HG03280 (cell line): ENCODE measurements around the gene ZNF335.
A peak's percentile ranks its signal among the peaks of the same experiment; 100 is the strongest.
"Not testable (repeated sequence)": the region's sequence is repeated elsewhere in the genome, so short reads cannot be mapped to it uniquely, and the experiment has no call there.

Experiments
- ATAC-seq: cut with Tn5 transposase; IDR thresholded peaks from one replicate; pipeline ENCODE4 v1.9.1; 2021; ENCODE audit warnings: mild to moderate bottlenecking, moderate library complexity; ENCODE audit not compliant: unreplicated experiment

ZNF335 gene

DNA sequence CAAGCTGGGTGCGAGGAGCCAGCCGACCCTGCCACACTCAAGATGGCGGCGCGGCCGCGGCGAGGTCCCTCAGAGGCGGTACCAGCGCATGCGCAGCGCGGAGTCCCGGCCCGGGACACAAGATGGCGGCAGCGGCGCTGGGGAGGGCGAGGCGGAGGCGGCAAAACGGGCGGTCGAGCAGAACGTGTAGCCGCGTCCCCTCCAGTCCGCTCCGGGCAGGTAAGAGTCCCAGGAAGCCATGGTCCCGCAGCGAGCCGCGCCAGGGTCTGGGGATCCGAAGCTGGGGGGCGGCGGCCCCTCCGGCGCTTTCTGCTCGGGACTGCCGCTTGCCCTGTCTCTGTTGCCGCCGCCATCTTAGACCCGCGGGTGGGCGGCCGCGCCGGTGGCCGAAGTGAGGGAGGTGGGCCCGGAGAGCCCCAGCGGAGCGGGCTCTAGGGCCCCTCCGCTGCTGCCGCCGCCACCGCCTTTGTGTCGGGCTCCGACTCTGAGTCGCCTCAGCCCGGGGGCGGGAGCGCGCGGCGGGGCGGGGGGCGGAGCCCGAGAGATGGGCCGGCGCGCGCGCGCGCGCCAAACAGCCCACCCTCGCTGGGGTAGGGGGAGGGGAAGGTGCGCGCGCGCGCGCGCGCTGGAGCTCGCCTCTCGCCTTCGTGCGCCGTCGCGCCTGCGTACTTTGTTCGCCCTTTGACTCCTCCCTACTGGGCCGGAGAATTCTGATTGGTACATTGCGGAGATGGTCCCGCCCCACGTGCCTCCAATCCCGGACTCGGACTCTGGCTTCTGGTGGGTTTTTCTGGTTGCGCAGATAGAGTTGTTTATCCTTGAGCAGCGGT lies 37.2 kb downstream of the ZNF335 start, which contains the start of gene PCIF1:
Gene PCIF1, plus strand, starts transcription at position 98 of the 830 bp plus-strand sequence. CDS start 4,317 bp downstream, outside the sequence.
- ATAC-seq, result peak; percentile 81

DNA sequence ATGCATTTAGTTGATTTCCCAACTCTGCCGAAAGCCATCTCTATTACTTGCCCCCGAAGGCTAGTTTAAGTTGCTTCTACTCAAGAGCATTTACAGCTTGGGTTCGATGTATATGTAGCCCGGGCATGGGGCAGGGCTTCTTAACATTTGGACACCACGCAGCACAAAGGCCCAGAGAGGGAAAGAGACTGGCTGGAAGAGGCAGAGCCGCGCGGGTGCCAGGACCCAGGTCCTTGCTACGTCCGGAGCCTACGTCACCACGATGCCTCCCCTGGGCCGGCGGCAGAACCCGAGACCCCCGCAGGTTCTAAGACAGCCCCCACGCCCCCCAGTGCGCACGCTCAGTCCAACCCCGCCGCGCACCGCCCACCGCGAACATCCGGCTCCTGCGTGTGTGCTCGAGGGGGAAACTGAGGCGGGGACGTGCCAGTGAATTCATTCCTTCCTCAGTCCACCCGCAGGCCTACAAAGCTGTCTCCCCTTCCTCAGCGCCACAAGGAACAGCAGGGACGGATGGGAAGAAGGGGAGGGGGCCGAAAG lies 37.9 kb downstream of the ZNF335 start:
- peak; percentile 1 for ATAC-seq

DNA sequence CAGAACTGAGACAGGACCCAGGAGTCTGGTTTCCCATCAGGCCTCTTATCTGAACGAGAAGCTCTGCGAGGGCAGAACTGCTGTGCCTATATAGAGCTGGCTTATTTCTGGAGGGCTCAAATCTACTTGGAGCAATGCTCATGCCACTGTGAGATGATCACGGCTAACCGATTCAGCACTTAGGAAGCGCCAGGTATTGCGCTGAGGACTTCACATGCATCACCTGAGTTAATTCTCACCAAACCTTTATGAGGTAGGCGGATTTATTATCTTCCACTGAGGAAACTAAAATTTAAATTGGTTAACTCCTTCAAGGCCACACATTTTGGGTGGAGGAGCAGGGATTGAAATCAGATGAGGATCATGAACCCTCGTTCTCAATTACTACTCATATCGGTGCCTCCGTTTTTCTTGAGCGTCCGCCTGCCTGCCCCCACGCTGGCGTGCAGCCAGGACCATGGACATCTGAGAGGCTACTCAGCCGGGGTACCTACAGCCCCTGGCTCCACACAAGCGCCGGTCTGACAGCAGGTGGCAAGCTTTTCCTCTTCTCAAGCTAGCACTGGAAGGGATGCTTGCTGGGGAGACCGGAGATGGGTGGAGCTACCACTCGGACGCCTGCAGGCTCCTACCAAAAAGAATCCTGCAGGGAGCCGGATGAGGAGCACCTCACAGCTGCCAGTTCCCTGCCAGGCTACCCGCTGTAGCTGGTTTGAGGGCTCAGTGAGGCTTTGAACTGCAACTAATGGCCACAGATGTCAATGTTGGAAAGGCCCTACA lies 38.5 kb downstream of the ZNF335 start:
- ATAC-seq, result no peak

DNA sequence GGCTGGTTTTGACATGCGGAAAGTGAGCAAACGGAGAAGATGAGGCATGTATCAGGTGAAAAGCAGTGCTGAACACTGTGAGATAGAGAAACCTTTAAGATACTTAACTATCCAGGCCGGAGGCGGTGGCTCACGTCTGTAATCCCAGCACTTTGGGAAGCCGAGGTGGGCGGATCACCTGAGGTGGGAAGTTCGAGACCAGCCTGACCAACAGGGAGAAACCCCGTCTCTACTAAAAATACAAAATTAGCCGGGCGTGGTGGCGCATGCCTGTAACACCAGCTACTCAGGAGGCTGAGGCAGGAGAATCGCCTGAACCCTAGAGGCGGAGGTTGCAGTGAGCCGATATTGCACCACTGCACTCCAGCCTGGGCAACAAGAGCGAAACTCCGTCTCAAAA lies 40.3 kb downstream of the ZNF335 start:
- not testable (repeated sequence) for ATAC-seq

DNA sequence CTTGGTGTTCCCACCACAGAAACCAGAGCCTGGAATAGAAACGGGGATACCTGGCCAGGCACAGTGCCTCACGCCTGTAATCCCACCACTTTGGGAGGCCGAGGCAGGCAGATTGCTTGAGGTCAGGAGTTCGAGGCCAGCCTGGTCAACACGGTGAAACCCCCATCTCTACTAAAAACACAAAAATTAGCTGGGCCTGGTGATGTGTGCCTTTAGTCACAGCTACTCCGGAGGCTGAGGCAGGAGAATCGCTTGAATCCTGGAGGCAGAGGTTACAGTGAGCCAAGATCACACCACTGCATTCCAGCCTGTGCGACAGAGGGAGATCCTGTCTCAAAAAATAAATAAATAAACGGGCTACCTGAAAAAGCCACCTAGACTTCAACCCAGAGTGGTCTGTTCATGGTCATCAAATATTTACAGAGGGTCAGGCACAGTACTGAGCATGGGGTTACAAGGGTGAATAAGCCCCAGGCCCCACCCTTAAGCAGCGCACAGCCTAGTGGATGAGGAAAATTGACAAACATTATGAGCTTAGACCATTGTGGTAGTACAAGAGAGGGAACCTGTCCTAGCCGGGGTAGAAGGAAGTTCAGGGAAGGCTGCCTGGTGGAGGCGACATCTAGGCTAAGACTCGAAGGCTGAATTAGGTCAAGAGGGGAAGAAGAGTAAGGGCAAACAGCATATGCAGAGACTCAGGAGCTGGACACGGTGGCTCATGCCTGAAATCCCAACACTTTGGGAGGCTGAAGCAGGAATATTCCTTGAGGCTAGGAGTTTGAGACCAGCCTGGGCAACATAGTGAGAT lies 44.7 kb downstream of the ZNF335 start:
- no peak for ATAC-seq

DNA sequence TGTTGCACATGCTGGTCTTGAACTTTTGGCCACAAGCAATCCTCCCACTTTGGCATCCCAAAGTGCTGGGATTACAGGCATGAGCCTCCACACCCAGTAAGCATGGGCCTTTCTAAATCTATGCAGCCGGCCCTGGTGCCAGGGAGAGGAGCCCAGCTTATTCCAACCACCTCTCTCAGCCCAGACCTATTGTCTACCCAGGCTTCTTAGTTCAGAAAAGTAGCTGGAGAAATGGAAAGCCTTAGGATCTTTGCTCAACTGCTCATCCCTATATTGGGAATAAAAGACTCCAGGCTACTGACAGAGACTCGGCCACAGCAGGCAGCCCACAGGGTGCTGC lies 45.3 kb downstream of the ZNF335 start:
- no peak for ATAC-seq

DNA sequence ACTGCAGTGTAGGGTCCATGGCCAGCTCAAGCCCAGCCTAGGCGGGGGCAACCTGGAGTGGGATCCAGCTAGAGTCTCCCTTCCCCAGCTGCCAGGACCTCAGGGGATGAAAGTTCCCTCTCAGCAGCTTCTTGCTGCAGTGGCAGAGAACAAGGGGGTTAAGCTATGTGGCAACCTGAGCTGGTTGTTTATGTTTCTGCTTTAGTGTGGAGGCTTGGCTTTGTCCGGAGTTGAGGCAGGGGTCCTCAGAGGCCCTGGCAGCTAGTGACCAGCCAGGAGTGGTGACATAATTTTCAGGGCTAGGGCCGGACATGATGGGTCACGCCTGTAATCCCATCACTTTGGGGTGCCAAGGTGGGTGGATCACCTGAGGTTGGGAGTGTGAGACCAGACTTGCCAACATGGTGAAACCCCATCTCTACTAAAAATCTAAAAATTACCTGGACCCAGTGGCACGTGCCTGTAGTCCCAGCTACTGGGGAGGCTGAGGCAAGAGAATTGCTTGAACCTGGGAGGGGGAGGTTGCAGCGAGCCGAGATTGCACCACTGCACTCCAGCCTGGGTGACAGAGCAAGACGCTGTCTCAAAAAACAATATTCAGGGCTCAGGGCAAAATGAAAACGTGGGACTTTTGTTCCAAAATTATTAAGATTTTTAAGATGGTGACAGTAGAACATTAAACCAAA lies 46.0 kb downstream of the ZNF335 start:
- no peak for ATAC-seq

DNA sequence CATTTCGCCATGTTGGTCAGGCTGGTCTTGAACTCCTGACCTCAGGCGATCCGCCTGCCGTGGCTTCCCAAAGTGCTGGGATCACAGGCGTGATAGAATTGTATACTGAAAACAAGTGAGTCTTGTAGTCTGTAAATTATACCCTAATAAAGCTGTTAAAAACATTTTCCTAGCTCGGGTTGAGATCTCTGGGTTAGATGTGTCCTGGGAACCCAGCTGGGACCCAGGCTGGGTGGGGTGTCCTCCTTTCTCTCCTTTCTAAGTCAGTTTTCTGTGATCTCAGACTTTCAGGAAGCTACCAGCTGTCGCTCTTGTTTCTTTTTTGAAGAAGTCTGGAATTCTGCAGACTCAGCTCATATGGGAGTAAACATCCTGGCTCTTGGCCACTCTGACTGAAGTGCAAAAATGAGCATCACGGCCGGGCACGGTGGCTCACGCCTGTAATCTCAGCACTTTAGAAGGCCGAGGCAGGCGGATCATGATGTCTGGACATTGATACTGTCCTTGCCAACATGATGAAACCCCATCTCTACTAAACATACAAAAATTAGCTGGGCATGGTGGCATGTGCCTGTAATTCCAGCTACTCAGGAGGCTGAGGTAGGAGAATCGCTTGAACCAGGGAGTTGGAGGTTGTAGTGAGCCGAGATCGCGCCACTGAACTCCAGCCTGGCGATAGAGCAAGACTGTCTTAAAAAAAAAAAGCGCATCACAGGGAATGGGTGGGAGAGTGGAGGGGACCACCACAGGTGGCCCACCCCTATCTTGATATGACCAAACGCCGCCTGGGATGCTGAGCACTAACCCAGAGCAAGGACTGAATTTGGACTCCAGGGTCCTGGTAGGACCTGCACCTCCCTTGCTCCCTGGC lies 47.4 kb downstream of the ZNF335 start:
- ATAC-seq, result no peak

DNA sequence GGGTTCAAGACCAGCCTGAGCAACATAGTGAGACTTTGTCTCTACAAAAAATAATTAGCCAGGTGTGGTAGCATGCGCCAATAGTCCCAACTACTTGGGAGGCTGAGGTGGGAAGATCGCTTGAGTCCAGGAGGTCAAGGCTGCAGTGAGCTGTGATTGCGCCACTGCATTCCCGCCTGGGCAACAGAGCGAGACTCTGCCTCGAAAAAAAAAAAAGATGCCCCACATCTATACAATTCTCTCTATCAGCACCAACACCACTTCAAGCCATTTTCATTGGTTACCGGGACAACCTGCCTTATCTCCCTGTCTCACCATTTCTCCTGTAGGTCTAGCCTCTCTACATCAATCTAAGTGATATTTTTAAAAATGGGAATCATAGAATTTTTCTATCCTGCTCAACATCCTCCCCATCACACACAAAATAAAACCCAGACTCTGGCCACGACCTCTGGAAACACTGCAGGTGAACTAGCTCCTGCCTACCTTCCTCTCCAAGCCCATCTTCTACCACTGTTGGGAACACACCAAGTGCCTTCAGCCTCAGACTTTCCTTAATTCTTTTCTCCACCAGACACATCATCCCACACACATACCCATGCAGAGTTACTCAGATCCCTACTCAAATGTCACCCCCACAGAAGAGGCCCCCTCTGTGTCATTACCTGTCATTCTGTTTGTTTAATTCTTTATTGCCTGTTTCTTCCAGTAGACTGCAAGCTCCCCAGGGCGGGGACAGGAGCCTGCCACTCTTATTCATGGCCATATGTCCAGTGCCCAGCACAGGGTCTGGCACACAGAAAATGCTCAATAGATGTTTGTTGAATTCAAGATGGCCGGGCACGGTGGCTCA lies 50.4 kb downstream of the ZNF335 start:
- no peak for ATAC-seq

DNA sequence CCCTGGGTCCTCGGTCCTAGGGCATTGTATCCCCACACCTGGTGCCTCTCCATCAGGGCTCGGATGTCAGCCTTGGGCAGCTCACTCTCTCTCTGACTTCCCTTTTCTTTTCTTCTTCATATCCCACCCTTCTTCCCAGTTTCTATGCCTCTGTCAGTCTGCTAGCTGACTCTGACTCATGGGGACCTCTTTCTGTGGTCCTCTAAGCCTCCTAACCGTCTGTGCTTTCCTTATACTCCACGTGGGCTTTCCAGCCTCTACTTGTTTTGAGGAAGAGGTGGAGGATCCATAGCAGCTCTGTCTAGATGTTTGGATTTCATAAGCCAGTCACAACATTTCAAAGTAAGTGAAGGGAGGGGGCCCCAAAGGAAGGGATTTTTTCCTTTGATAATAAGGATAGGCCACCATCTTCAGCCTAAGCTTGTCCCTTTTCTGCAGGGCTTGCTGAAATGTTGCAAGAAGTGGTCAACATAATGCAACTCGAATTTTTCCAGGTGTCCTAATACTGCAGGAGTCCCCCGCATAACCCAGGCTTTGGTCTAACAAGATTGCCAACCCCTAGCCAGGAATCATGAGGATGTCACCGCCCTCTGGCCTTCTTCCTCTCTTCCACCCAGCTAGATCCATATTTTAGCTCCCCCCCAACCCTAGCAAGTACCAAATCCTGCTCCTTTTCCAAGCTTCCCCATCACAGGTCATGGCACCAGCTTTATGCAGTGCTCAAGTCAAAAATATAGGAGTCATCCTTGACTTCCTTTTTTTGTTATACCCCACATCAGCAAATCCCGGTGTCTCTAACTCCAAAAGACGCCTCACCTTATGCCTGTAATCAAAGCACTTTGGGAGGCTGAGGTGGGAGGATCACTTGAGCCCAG lies 51.3 kb downstream of the ZNF335 start:
- no peak for ATAC-seq

DNA sequence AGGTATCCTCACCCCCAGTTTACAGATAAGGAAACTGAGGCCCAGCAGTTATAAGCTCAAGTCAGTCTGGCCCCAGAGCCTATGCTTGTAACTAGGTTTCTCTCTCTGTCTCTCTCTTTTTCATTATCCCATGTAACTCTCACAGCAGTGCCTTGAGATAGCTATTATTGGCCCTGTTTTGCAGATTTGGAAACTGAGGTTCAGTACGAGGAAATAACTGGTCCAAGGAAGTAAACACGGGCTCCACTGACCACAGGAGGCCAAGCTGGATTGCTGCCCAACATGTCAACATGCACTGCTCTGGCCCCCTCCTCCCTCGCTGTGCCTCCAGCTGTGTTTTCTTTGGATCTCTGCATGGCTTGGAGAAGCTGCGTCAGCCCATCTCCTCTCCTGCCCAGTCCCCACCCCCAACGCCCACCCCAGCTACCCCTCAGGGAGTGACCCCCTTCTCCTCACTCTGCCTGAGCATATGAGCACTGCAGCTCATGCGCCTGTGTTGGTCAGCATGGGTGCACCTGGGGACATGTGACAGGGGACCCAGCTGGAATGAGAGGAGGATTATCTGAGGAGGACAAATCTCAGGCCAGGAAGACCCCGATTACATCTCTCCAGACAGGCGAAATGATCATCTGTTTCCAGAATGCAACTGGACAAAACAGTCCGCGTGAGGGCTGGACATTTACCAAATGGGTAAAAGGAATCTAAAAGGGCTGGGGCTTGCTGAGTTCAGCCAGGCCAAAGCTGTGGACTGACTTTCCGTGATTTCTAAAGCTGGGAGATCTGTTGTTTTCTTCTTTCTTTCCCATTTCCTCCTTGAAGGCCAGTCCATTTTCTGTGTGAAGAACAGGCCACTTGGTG lies 52.2 kb downstream of the ZNF335 start:
- ATAC-seq, result no peak

DNA sequence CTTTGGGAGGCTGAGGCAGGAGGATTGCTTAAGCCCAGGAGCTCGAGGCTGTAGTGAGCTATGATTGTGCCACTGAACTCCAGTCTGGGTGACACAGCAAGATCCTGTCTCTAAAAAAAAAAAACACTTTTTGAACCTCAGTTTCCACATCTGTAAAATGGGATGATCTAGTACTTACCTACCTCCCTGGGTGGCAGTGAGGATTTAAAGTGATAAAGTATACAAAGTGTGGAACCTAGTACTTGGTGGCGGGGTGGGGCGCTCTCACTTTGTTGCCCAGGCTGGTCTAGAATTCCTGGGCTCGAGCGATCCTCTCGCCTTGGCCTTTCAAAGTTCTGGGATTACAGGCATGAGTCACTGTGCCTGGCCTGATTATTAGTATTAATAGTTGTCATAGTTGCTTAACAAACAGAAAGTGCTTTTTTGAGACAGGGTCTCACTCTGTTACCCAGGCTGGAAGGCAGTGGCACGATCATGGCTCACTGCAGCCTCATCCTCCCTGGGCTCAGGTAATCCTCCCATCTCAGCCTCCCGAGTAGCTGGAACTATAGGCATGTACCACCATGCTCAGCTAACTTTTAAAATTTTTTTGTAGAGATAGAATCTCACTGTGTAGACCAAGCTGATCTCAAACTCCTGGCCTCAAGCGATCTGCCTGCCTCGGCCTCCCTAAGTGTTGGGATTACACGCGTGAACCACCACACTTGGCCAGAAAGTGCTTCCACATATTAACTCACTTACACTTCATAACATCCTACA lies 53.0 kb downstream of the ZNF335 start:
- ATAC-seq, result no peak

DNA sequence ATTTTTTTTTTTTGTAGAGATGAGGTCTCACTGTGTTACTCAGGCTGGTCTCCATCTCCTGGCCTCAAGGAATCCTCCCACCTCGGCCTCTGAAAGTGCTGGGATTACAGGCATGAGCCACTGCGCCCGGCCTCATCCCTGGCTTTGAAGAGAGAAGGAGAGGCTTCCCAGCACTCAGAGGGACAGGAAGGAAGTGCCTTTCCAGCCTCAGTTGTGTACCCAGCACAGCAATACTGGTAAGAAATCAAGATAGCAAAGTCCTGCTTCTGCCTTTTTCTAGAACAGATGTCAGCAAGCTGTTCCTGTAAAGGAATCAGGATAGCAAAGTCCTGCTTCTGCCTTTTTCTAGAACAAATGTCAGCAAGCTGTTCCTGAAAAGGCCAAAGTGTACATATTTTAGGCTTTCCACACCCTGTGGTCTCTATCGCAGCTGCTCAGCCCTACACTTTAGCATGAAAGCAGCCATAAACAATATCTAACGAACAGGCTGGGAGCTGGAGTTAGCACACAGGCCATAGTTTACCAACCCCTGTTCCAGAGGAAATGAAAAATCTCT lies 53.7 kb downstream of the ZNF335 start:
- no peak for ATAC-seq

DNA sequence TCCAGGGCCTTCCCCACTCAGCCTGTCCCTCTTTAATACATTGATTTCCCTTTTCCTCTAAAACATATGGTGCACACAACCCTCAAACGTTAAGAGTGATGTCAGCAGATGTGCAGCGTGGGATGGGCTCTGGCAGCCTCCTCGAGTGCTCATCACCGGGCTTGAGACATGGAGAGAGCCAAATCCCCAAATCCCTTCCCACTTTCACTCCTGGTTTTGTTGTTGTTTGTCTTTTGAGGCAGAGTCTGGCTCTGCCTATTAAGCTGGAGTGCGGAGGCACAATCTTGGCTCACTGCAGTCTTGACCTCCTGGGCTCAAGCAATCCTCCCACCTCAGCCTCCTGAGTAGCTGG lies 54.2 kb downstream of the ZNF335 start:
- no peak for ATAC-seq

DNA sequence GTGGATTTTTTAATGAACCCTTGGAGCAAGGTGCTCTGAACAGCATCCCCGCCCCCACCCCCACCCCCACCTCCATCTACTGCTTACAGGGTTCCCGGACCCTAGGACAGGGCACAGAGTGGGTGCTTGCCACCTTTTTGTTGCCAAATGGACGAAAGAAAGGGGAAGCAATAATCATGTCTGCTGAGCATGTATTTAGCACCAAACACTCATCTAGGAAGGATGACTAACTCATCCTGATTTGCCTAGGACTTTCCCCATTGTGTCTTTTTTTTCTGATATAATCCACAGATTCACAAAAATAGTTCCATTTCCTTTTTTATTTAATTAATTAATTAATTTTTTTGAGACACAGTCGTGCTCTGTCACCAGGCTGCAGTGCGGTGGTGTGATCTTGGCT lies 58.9 kb downstream of the ZNF335 start:
- no peak for ATAC-seq

DNA sequence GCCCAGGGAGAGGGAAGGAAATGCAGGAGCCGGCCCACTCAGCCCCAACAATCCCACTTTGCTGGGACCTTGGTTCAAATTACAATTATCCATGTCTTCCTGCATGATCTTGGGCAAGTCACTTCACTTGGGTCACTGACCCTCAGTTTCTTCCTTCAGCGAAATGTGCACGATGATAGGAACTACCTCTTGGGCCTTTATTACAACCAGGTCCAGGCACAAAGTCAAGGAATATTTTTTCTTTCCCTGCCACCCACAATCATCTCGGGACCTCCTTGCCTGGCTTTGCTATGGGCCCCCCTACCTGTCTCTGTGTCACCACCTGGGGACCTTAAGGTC lies 59.7 kb downstream of the ZNF335 start:
- ATAC-seq, result no peak
